B cell (primary cell): ENCODE results near the gene DBP.

Source experiments
- EZH2 ChIP-seq: IDR thresholded peaks from 2 replicates; pipeline ENCODE4 v1.6.1; 2012; ENCODE audit warnings: borderline replicate concordance, low read depth, mild to moderate bottlenecking, moderate library complexity, low read length; ENCODE audit not compliant: insufficient read depth, poor library complexity, severe bottlenecking
- TF ChIP-seq, protein P1 (sequence below): fragments of 200-600 bp; IDR thresholded peaks from one replicate; pipeline ENCODE4 v1.8.0; 2022; ENCODE audit warnings: antibody characterized with exemption, mild to moderate bottlenecking

DNA sequence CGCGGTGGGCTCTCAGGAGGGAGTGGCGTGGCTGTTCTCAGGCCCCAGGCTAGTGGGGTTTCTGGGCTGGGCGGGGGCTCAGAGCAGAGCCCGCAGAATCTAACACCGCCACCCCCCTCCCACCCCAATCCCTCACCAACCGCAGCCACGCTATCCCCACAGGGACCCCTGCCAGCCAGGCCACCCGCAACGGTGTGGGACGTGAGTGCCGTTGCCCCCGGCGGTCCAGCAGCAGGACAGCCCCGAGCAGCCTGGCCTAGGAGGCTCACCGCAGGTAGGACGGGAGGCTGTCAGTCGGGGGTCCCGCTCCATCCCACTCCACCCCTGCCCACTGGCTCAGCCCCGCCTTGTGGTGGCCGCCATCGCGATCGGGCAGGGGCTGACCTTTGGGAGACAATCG lies 35.8 kb upstream of the DBP start, which contains the start of gene NTN5:
- TF ChIP-seq, protein P1, sequence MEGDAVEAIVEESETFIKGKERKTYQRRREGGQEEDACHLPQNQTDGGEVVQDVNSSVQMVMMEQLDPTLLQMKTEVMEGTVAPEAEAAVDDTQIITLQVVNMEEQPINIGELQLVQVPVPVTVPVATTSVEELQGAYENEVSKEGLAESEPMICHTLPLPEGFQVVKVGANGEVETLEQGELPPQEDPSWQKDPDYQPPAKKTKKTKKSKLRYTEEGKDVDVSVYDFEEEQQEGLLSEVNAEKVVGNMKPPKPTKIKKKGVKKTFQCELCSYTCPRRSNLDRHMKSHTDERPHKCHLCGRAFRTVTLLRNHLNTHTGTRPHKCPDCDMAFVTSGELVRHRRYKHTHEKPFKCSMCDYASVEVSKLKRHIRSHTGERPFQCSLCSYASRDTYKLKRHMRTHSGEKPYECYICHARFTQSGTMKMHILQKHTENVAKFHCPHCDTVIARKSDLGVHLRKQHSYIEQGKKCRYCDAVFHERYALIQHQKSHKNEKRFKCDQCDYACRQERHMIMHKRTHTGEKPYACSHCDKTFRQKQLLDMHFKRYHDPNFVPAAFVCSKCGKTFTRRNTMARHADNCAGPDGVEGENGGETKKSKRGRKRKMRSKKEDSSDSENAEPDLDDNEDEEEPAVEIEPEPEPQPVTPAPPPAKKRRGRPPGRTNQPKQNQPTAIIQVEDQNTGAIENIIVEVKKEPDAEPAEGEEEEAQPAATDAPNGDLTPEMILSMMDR, result no peak
- TF ChIP-seq EZH2, result no peak
